Measurements from ENCODE around the gene CDC14B. TPM values are rescaled to one million over a fixed set of nuclear protein-coding genes. Genes with fewer than 3 reads are reported as not detected.

The CDC14B gene
- total RNA-seq, 1 experiment from 2014 or later, result 28.4 TPM

- H3K56ac ChIP-seq (ENCODE audit: insufficient read length, low read depth, low read length), result no peak overlapping the region
- no peak for DNase-seq
- no peak overlapping the region for H3T11ph ChIP-seq (ENCODE audit: low read length)
- H2BK5ac ChIP-seq (ENCODE audit: insufficient read length, low read length), result no peak overlapping the region
- H3K27ac ChIP-seq (ENCODE audit: insufficient read length, low read depth, low read length), result no peak overlapping the region
- no peak overlapping the region for H2BK15ac ChIP-seq (ENCODE audit: low read depth, low read length)
- no peaks in the 10 kb centered on the region for H3K4me1 ChIP-seq (ENCODE audit: insufficient read depth, low read length)
- no peak overlapping the region for H2BK20ac ChIP-seq (ENCODE audit: low read depth, low read length, poor library complexity, severe bottlenecking)
- no peak overlapping the region for H3K23ac ChIP-seq (ENCODE audit: insufficient read length, low read depth, low read length)
- H4K5ac ChIP-seq (ENCODE audit: insufficient read length, low read depth, low read length), result no peak overlapping the region
- no peak overlapping the region for H3K4me2 ChIP-seq (ENCODE audit: insufficient read depth, insufficient read length, low read length)
- H3K4ac ChIP-seq (ENCODE audit: low read depth, low read length), result no peak overlapping the region
- no peaks in the 10 kb centered on the region for H3K27me3 Mint-ChIP-seq (ENCODE audit: low read depth)
- WGBS (ENCODE audit: extremely low coverage, insufficient read length, low lambda C conversion rate), result no CpG with 5 or more reads among the region's 16 CpGs
- H4K91ac ChIP-seq (ENCODE audit: insufficient read length, low read depth, low read length), result no peak overlapping the region
- H3K4me3 Mint-ChIP-seq, result no peak overlapping the region
- no peaks in the 10 kb centered on the region for H3K79me1 ChIP-seq (ENCODE audit: insufficient read depth, low read depth, low read length, poor library complexity, severe bottlenecking)
- no peaks in the 10 kb centered on the region for H3K9me3 Mint-ChIP-seq
- H4K20me1 ChIP-seq (ENCODE audit: control insufficient read depth, insufficient read depth, insufficient read length), result no peaks in the 10 kb centered on the region
- H3K27ac Mint-ChIP-seq, result peak overlapping the region in 2 of 3 experiments; percentile 41 to 87; a peak in 4 of 7 replicates
- no peak overlapping the region for H2AK5ac ChIP-seq (ENCODE audit: insufficient read length, low read length)
- no peak overlapping the region for H2BK12ac ChIP-seq (ENCODE audit: insufficient read length, low read depth, low read length)
- no peak overlapping the region for H4K8ac ChIP-seq (replicated peaks; ENCODE audit: insufficient read length, low read depth, low read length)
- no peaks in the 10 kb centered on the region for H3K23me2 ChIP-seq (ENCODE audit: insufficient read length, low read depth, low read length, poor library complexity, severe bottlenecking)
- H3K27me3 ChIP-seq (ENCODE audit: insufficient read depth, low read length), result no peaks in the 10 kb centered on the region
- peaks cover 5 to 49% (median 36%) of the 10 kb centered on the region in 3 experiments; a peak in 6 of 7 replicates for H3K36me3 Mint-ChIP-seq (ENCODE audit: insufficient read depth in 1 of 3, low read depth in 3 of 3)
- H3K9me3 ChIP-seq (ENCODE audit: control insufficient read depth, low read depth, low read length), result no peaks in the 10 kb centered on the region
- TF ChIP-seq CTCF (conservative IDR thresholded peaks at IDR 0.05), result no peak
- no peaks in the 10 kb centered on the region for H3K4me1 Mint-ChIP-seq
- H3K79me2 ChIP-seq (ENCODE audit: insufficient read depth, low read length), result no peaks in the 10 kb centered on the region
- H3K9ac ChIP-seq (ENCODE audit: extremely low read depth, insufficient read length, low read length), result no peak overlapping the region
- H3K18ac ChIP-seq (ENCODE audit: insufficient read length, low read depth, low read length), result no peak overlapping the region
- H2AFZ ChIP-seq (ENCODE audit: low read length), result no peak overlapping the region
- H3K14ac ChIP-seq (ENCODE audit: insufficient read depth, low read length), result no peak overlapping the region
- H2BK120ac ChIP-seq (ENCODE audit: low read depth, low read length, poor library complexity, severe bottlenecking), result no peak overlapping the region
These were observed 134.4 kb downstream of the CDC14B start for GRCh38 chr9:96485280-96485679.
